Body of pancreas (tissue), 4 donors: ENCODE results near the gene TSPAN15. TPM values are rescaled to one million over a fixed set of nuclear protein-coding genes. Genes with fewer than 3 reads are reported as not detected.

Experiments
- ATAC-seq: fragments of 150-250 bp; one replicate; pipeline ENCODE4 v1.9.1; 2016
- DNase-seq, 4 donors: peaks; one replicate each; pipeline ENCODE4 v3.0.0-alpha.2; 2019
- H3K27ac ChIP-seq, 4 donors: fragments of 200-600 bp; sonication (generic); 1 replicate in 3 of 4; 2 replicates in 1 of 4; pipeline versions ENCODE4 v1.5.1 to v1.6.1; 2016 to 2019; ENCODE audit warnings: mild to moderate bottlenecking in 1 of 4, mixed read lengths in 1 of 4, moderate library complexity in 1 of 4
- H3K27me3 ChIP-seq, 2 donors: fragments of 200-600 bp; sonication (generic); one replicate each; pipeline ENCODE4 v1.6.0; 2016; ENCODE audit warnings: mild to moderate bottlenecking in 1 of 2
- H3K36me3 ChIP-seq, 2 donors: fragments of 200-600 bp; sonication (generic); replicated peaks in 1 of 2; 2 replicates each; pipeline ENCODE4 v1.5.1; 2016; ENCODE audit warnings: low read depth in 2 of 2; ENCODE audit not compliant: insufficient read depth in 1 of 2
- H3K4me1 ChIP-seq: fragments of 200-600 bp; sonication (generic); one replicate; pipeline ENCODE4 v1.6.0; 2016
- H3K4me3 ChIP-seq, 2 donors: fragments of 200-600 bp; sonication (generic); 1 replicate in 1 of 2; 2 replicates in 1 of 2; pipeline ENCODE4 v1.5.1; 2016 to 2019
- H3K9me3 ChIP-seq, 3 donors: fragments of 200-600 bp; sonication (generic); 1 replicate in 2 of 3; 2 replicates in 1 of 3; pipeline ENCODE4 v1.5.1; 2016
- CTCF ChIP-seq, 7 experiments: fragments of 450-650 bp in 4 of 7; fragments of 200-600 bp in 3 of 7; sonication (generic) in 3 of 7; IDR thresholded peaks; one replicate each; pipeline ENCODE4 v1.5.1; 2016 to 2019; ENCODE audit warnings: antibody characterized with exemption in 7 of 7
- POLR2A ChIP-seq, 3 donors: fragments of 450-650 bp; IDR thresholded peaks; one replicate each; pipeline ENCODE4 v1.6.1; 2016; ENCODE audit warnings: antibody characterized with exemption in 3 of 3, mild to moderate bottlenecking in 2 of 3
- WGBS, 2 donors: methylation state at CpG; one replicate each; pipeline ENCODE4 v1.1.5; 2017; 5-methylcytosine and 5-hydroxymethylcytosine counted together
- intact Hi-C: fragments of 100-400 bp; cut with DNase I; formaldehyde crosslinking; loops from one replicate; pipeline ENCODE4 v1.15.1; 2023
- total RNA-seq, 2 donors: library from RNA; depleted of rRNA; stranded (reverse); fragments of >200 nt; gene quantifications; one replicate each; pipeline ENCODE4 v1.1.0, GENCODE V29; 2016

Gene TSPAN15
- total RNA-seq, 2 donors from 2014 or later: 20.0 to 32.0 TPM

GRCh38 chr10:69419096-69419743 lies 32.0 kb upstream of the TSPAN15 start:
- 79 to 84% methylated on average over 14 to 18 of the region's 18 CpGs for WGBS, 2 donors
- no peak for ATAC-seq
- Histone ChIP-seq H3K4me3 (no peak overlapping the region), H3K27ac (no peak overlapping the region), H3K4me1 (no peaks in the 10 kb centered on the region), H3K36me3 (no peaks in the 10 kb centered on the region), H3K27me3 (no peaks in the 10 kb centered on the region), H3K9me3 (no peaks in the 10 kb centered on the region)
- no peak for TF ChIP-seq POLR2A (IDR thresholded peaks at IDR 0.05)
- no peak for TF ChIP-seq CTCF (IDR thresholded peaks at IDR 0.05)
- DNase-seq: no peak
- intact Hi-C loops: no loop called here

- intact Hi-C loops: no loop called here
- DNase-seq: no peak
- 76 to 91% methylated on average over 11 of the region's 11 CpGs for WGBS, 2 donors
- no peak for ATAC-seq
- Histone ChIP-seq H3K4me3 (no peak overlapping the region), H3K36me3 (no peaks in the 10 kb centered on the region), H3K27ac (no peak overlapping the region), H3K4me1 (no peaks in the 10 kb centered on the region), H3K27me3 (no peaks in the 10 kb centered on the region), H3K9me3 (no peaks in the 10 kb centered on the region)
- TF ChIP-seq CTCF (IDR thresholded peaks at IDR 0.05) (no peak), POLR2A (IDR thresholded peaks at IDR 0.05) (no peak)
These were observed 31.5 kb upstream of the TSPAN15 start for GRCh38 chr10:69419744-69420126.

GRCh38 chr10:69421611-69422308 lies 29.5 kb upstream of the TSPAN15 start:
- intact Hi-C loops: no loop called here
- WGBS, 2 donors: 61 to 72% methylated on average over 11 to 13 of the region's 13 CpGs
- H3K36me3 ChIP-seq: no peaks in the 10 kb centered on the region
- H3K27ac ChIP-seq: no peak overlapping the region
- H3K9me3 ChIP-seq: no peaks in the 10 kb centered on the region
- no peak overlapping the region for H3K4me3 ChIP-seq
- H3K27me3 ChIP-seq: no peaks in the 10 kb centered on the region
- DNase-seq (no peak), ATAC-seq (no peak)
- TF ChIP-seq CTCF (IDR thresholded peaks at IDR 0.05) (no peak), POLR2A (IDR thresholded peaks at IDR 0.05) (no peak)
- peaks cover 9% of the 10 kb centered on the region for H3K4me1 ChIP-seq

- 71 to 84% methylated on average over 4 of the region's 4 CpGs for WGBS, 2 donors
- Histone ChIP-seq H3K4me3 (no peak overlapping the region), H3K36me3 (no peaks in the 10 kb centered on the region), H3K9me3 (no peaks in the 10 kb centered on the region), H3K4me1 (peaks cover 9% of the 10 kb centered on the region), H3K27ac (no peak overlapping the region), H3K27me3 (no peaks in the 10 kb centered on the region)
- ATAC-seq (no peak), DNase-seq (no peak)
- intact Hi-C loops: no loop called here
- TF ChIP-seq POLR2A (IDR thresholded peaks at IDR 0.05) (no peak), CTCF (IDR thresholded peaks at IDR 0.05) (no peak)
These were observed 28.6 kb upstream of the TSPAN15 start for GRCh38 chr10:69422676-69423075.

- Histone ChIP-seq H3K27ac (peak overlapping the region in 2 of 4 donors; percentile 54 to 82), H3K9me3 (no peaks in the 10 kb centered on the region), H3K4me3 (no peak overlapping the region), H3K4me1 (peaks cover 9% of the 10 kb centered on the region), H3K36me3 (no peaks in the 10 kb centered on the region), H3K27me3 (no peaks in the 10 kb centered on the region)
- intact Hi-C loops: no loop called here
- ATAC-seq (no peak), DNase-seq (no peak)
- WGBS, 2 donors: 93 to 98% methylated on average over 2 of the region's 2 CpGs
- TF ChIP-seq POLR2A (IDR thresholded peaks at IDR 0.05) (no peak), CTCF (IDR thresholded peaks at IDR 0.05) (no peak)
These were observed 26.2 kb upstream of the TSPAN15 start for GRCh38 chr10:69425041-69425440.
